Stimulated activated CD8-positive, alpha-beta memory T cell treated with anti-CD3 and anti-CD28 coated beads, Interleukin-4, amount 100 ng/mL, for 1 hour (primary cell): ENCODE results near the gene CLDN17.

Experiments used
- DNase-seq, 2 donors: peaks; one replicate each; pipeline ENCODE4 v3.0.0-alpha.2; 2020; ENCODE audit warnings: low read depth in 2 of 2, low spot score in 1 of 2

CLDN17 gene

GRCh38 chr21:30166705-30167104 lies at the start of gene CLDN17:
Gene CLDN17, minus strand, starts transcription at chr21:30166805. Its CDS starts 188 bp downstream, at chr21:30166617.
- DNase-seq: no peak

GRCh38 chr21:30216041-30216723 lies 49.6 kb upstream of the CLDN17 start, which contains the start of gene CLDN8:
Gene CLDN8, minus strand, starts transcription at chr21:30216097. Its CDS starts 172 bp downstream, at chr21:30215925.
- no peak for DNase-seq

- DNase-seq: no peak
Observed at GRCh38 chr21:30211071-30211470, 44.5 kb upstream of the CLDN17 start.

- no peak for DNase-seq
Observed at GRCh38 chr21:30209601-30210000, 43.0 kb upstream of the CLDN17 start.

GRCh38 chr21:30207252-30207579 lies 40.6 kb upstream of the CLDN17 start:
- DNase-seq: no peak

GRCh38 chr21:30206551-30207251 lies 40.1 kb upstream of the CLDN17 start:
- no peak for DNase-seq

- no peak for DNase-seq
Observed at GRCh38 chr21:30200000-30200399, 33.4 kb upstream of the CLDN17 start.

- no peak for DNase-seq
Observed at GRCh38 chr21:30194701-30195299, 28.2 kb upstream of the CLDN17 start.

GRCh38 chr21:30193201-30193600 lies 26.6 kb upstream of the CLDN17 start:
- no peak for DNase-seq

GRCh38 chr21:30190554-30190953 lies 23.9 kb upstream of the CLDN17 start:
- no peak for DNase-seq

GRCh38 chr21:30189773-30190172 lies 23.2 kb upstream of the CLDN17 start:
- no peak for DNase-seq

GRCh38 chr21:30186242-30186641 lies 19.6 kb upstream of the CLDN17 start:
- no peak for DNase-seq

- no peak for DNase-seq
Observed at GRCh38 chr21:30168086-30168485, 1.5 kb upstream of the CLDN17 start.

- DNase-seq: no peak
Observed at GRCh38 chr21:30166171-30166570, 434 bp downstream of the CLDN17 start.

- no peak for DNase-seq
Observed at GRCh38 chr21:30164796-30165195, 1.8 kb downstream of the CLDN17 start.

- DNase-seq: no peak
Observed at GRCh38 chr21:30153697-30154340, 12.8 kb downstream of the CLDN17 start.

- no peak for DNase-seq
Observed at GRCh38 chr21:30152792-30153191, 13.8 kb downstream of the CLDN17 start.

- DNase-seq: no peak
Observed at GRCh38 chr21:30148906-30149305, 17.7 kb downstream of the CLDN17 start.

GRCh38 chr21:30146558-30147282 lies 19.9 kb downstream of the CLDN17 start:
- DNase-seq: no peak

- DNase-seq: no peak
Observed at GRCh38 chr21:30138483-30138882, 28.1 kb downstream of the CLDN17 start.

- no peak for DNase-seq
Observed at GRCh38 chr21:30129246-30129645, 37.4 kb downstream of the CLDN17 start.
